Measurements from ENCODE around the gene RPL4.
"Not testable (repeated sequence)": the region's sequence is repeated elsewhere in the genome, so short reads cannot be mapped to it uniquely, and the experiment has no call there.

The RPL4 gene

GRCh38 chr15:66481107-66481856 lies 23.4 kb downstream of the RPL4 start:
- H3K27ac Mint-ChIP-seq = no peak overlapping the region

GRCh38 chr15:66480267-66480666 lies 24.4 kb downstream of the RPL4 start:
- Mint-ChIP-seq H3K4me3 (no peak overlapping the region), H3K9me3 (no peaks in the 10 kb centered on the region), H3K27me3 (ENCODE audit: low read depth) (no peaks in the 10 kb centered on the region), H3K27ac (no peak overlapping the region), H3K4me1 (ENCODE audit: low read depth) (peaks cover 13% of the 10 kb centered on the region), H3K36me3 (ENCODE audit: low read depth) (peaks cover 39% of the 10 kb centered on the region)
- DNase-seq (ENCODE audit: low spot score) = no peak

More at GRCh38 chr15:66481107-66481856, 23.4 kb downstream of the RPL4 start:
- peaks cover 39% of the 10 kb centered on the region for H3K36me3 Mint-ChIP-seq (ENCODE audit: low read depth)
- H3K4me3 Mint-ChIP-seq = no peak overlapping the region
- H3K4me1 Mint-ChIP-seq (ENCODE audit: low read depth) = peaks cover 7% of the 10 kb centered on the region
- no peak for DNase-seq (ENCODE audit: low spot score)
- no peaks in the 10 kb centered on the region for H3K9me3 Mint-ChIP-seq
- H3K27me3 Mint-ChIP-seq (ENCODE audit: low read depth) = no peaks in the 10 kb centered on the region

GRCh38 chr15:66477011-66477410 lies 27.6 kb downstream of the RPL4 start:
- Mint-ChIP-seq H3K36me3 (ENCODE audit: low read depth) (peaks cover 27% of the 10 kb centered on the region), H3K27me3 (ENCODE audit: low read depth) (no peaks in the 10 kb centered on the region), H3K9me3 (no peaks in the 10 kb centered on the region), H3K4me1 (ENCODE audit: low read depth) (peaks cover 31% of the 10 kb centered on the region), H3K27ac (no peak overlapping the region), H3K4me3 (no peak overlapping the region)
- DNase-seq (ENCODE audit: low spot score) = no peak

GRCh38 chr15:66476535-66476934 lies 28.1 kb downstream of the RPL4 start:
- H3K36me3 Mint-ChIP-seq (ENCODE audit: low read depth) = peaks cover 23% of the 10 kb centered on the region
- H3K9me3 Mint-ChIP-seq = no peaks in the 10 kb centered on the region
- H3K27ac Mint-ChIP-seq = peak overlapping the region; percentile 9
- no peak overlapping the region for H3K4me3 Mint-ChIP-seq
- DNase-seq (ENCODE audit: low spot score) = no peak
- H3K27me3 Mint-ChIP-seq (ENCODE audit: low read depth) = no peaks in the 10 kb centered on the region
- peaks cover 32% of the 10 kb centered on the region for H3K4me1 Mint-ChIP-seq (ENCODE audit: low read depth)

GRCh38 chr15:66474963-66475362 lies 29.7 kb downstream of the RPL4 start:
- Mint-ChIP-seq H3K36me3 (ENCODE audit: low read depth) (peaks cover 16% of the 10 kb centered on the region), H3K9me3 (no peaks in the 10 kb centered on the region), H3K4me3 (no peak overlapping the region), H3K4me1 (ENCODE audit: low read depth) (peaks cover 41% of the 10 kb centered on the region), H3K27me3 (ENCODE audit: low read depth) (no peaks in the 10 kb centered on the region), H3K27ac (no peak overlapping the region)
- no peak for DNase-seq (ENCODE audit: low spot score)

- DNase-seq (ENCODE audit: low spot score) = no peak
- Mint-ChIP-seq H3K36me3 (ENCODE audit: low read depth) (peaks cover 15% of the 10 kb centered on the region), H3K4me1 (ENCODE audit: low read depth) (peaks cover 38% of the 10 kb centered on the region), H3K4me3 (no peak overlapping the region), H3K27me3 (ENCODE audit: low read depth) (no peaks in the 10 kb centered on the region), H3K27ac (peak overlapping the region; percentile 32), H3K9me3 (no peaks in the 10 kb centered on the region)
These were observed 30.5 kb downstream of the RPL4 start for GRCh38 chr15:66474135-66474534.

- peak; percentile 38 for DNase-seq (ENCODE audit: low spot score)
- H3K36me3 Mint-ChIP-seq (ENCODE audit: low read depth) = peaks cover 15% of the 10 kb centered on the region
- H3K4me3 Mint-ChIP-seq = peak overlapping the region; percentile 78
- H3K4me1 Mint-ChIP-seq (ENCODE audit: low read depth) = peaks cover 38% of the 10 kb centered on the region
- H3K27ac Mint-ChIP-seq = peak overlapping the region; percentile 91
- no peaks in the 10 kb centered on the region for H3K27me3 Mint-ChIP-seq (ENCODE audit: low read depth)
- H3K9me3 Mint-ChIP-seq = no peaks in the 10 kb centered on the region
These were observed 32.3 kb downstream of the RPL4 start for GRCh38 chr15:66472176-66472999.

GRCh38 chr15:66470825-66471224 lies 33.8 kb downstream of the RPL4 start:
- DNase-seq (ENCODE audit: low spot score); H3K27ac Mint-ChIP-seq; H3K27me3 Mint-ChIP-seq (ENCODE audit: low read depth); H3K9me3 Mint-ChIP-seq: not testable (repeated sequence)
- Mint-ChIP-seq H3K4me3 (peak overlapping the region; percentile 29), H3K36me3 (ENCODE audit: low read depth) (peaks cover 26% of the 10 kb centered on the region), H3K4me1 (ENCODE audit: low read depth) (peaks cover 36% of the 10 kb centered on the region)

- not testable (repeated sequence) for DNase-seq (ENCODE audit: low spot score); H3K27me3 Mint-ChIP-seq (ENCODE audit: low read depth); H3K9me3 Mint-ChIP-seq; H3K4me3 Mint-ChIP-seq; H3K27ac Mint-ChIP-seq
- H3K36me3 Mint-ChIP-seq (ENCODE audit: low read depth) = peaks cover 40% of the 10 kb centered on the region
- peaks cover 17% of the 10 kb centered on the region for H3K4me1 Mint-ChIP-seq (ENCODE audit: low read depth)
These were observed 37.3 kb downstream of the RPL4 start for GRCh38 chr15:66467162-66468040.

GRCh38 chr15:66465294-66465693 lies 39.4 kb downstream of the RPL4 start:
- not testable (repeated sequence) for H3K9me3 Mint-ChIP-seq; DNase-seq (ENCODE audit: low spot score); H3K4me3 Mint-ChIP-seq; H3K27ac Mint-ChIP-seq; H3K4me1 Mint-ChIP-seq (ENCODE audit: low read depth); H3K27me3 Mint-ChIP-seq (ENCODE audit: low read depth)
- peaks cover 48% of the 10 kb centered on the region for H3K36me3 Mint-ChIP-seq (ENCODE audit: low read depth)

GRCh38 chr15:66462627-66463026 lies 42.0 kb downstream of the RPL4 start:
- Mint-ChIP-seq H3K27me3 (ENCODE audit: low read depth) (no peaks in the 10 kb centered on the region), H3K4me1 (ENCODE audit: low read depth) (peaks cover 11% of the 10 kb centered on the region), H3K9me3 (peaks cover 3% of the 10 kb centered on the region), H3K36me3 (ENCODE audit: low read depth) (peaks cover 51% of the 10 kb centered on the region), H3K4me3 (no peak overlapping the region), H3K27ac (no peak overlapping the region)
- no peak for DNase-seq (ENCODE audit: low spot score)

- H3K4me1 Mint-ChIP-seq (ENCODE audit: low read depth) = peaks cover 8% of the 10 kb centered on the region
- peaks cover 47% of the 10 kb centered on the region for H3K36me3 Mint-ChIP-seq (ENCODE audit: low read depth)
- H3K4me3 Mint-ChIP-seq = no peak overlapping the region
- H3K9me3 Mint-ChIP-seq = peaks cover 3% of the 10 kb centered on the region
- H3K27ac Mint-ChIP-seq = no peak overlapping the region
- DNase-seq (ENCODE audit: low spot score) = no peak
- no peaks in the 10 kb centered on the region for H3K27me3 Mint-ChIP-seq (ENCODE audit: low read depth)
These were observed 42.7 kb downstream of the RPL4 start for GRCh38 chr15:66461917-66462316.

- not testable (repeated sequence) for H3K27me3 Mint-ChIP-seq (ENCODE audit: low read depth)
These were observed 43.4 kb downstream of the RPL4 start for GRCh38 chr15:66461294-66461693.

More at GRCh38 chr15:66461294-66461693, 43.4 kb downstream of the RPL4 start:
- peaks cover 43% of the 10 kb centered on the region for H3K36me3 Mint-ChIP-seq (ENCODE audit: low read depth)
- not testable (repeated sequence) for H3K4me3 Mint-ChIP-seq; H3K27ac Mint-ChIP-seq; H3K9me3 Mint-ChIP-seq; H3K4me1 Mint-ChIP-seq (ENCODE audit: low read depth); DNase-seq (ENCODE audit: low spot score)
